Measurements from ENCODE around the gene GPR142. TPM values are rescaled to one million over a fixed set of nuclear protein-coding genes. Genes with fewer than 3 reads are reported as not detected.

GPR142 gene
- total RNA-seq, 1 experiment from 2014 or later, result 0.33 TPM

GRCh38 chr17:74324521-74324920, 42.8 kb upstream of the GPR142 start:
- DNase-seq, result no peak

More at GRCh38 chr17:74324521-74324920, 42.8 kb upstream of the GPR142 start:
- Mint-ChIP-seq H3K4me1 (peaks cover 17 to 30% of the 10 kb centered on the region in 2 experiments), H3K27me3 (ENCODE audit: low read depth) (peaks cover 91% of the 10 kb centered on the region), H3K27ac (no peak overlapping the region), H3K4me3 (no peak overlapping the region; a peak in 1 of 5 replicates), H3K36me3 (ENCODE audit: insufficient read depth in 1 of 3, low read depth in 3 of 3) (no peaks in the 10 kb centered on the region; a peak in 1 of 7 replicates), H3K9me3 (no peaks in the 10 kb centered on the region)
- no peak overlapping the region for H3K18ac ChIP-seq (ENCODE audit: insufficient read length, low read depth, low read length)
- H2AFZ ChIP-seq (ENCODE audit: low read length), result no peak overlapping the region
- no peak overlapping the region for H2AK5ac ChIP-seq (ENCODE audit: insufficient read length, low read length)
- no CpG with 5 or more reads among the region's 6 CpGs for WGBS (ENCODE audit: extremely low coverage, insufficient read length, low lambda C conversion rate)
- no peak overlapping the region for H2BK120ac ChIP-seq (ENCODE audit: low read depth, low read length, poor library complexity, severe bottlenecking)
- H3K79me2 ChIP-seq (ENCODE audit: insufficient read depth, low read length), result no peaks in the 10 kb centered on the region
- no peaks in the 10 kb centered on the region for H4K20me1 ChIP-seq (ENCODE audit: control insufficient read depth, insufficient read depth, insufficient read length)
- no peaks in the 10 kb centered on the region for H3K79me1 ChIP-seq (ENCODE audit: insufficient read depth, low read depth, low read length, poor library complexity, severe bottlenecking)
- no peak overlapping the region for H2BK20ac ChIP-seq (ENCODE audit: low read depth, low read length, poor library complexity, severe bottlenecking)
- TF ChIP-seq, protein P1, sequence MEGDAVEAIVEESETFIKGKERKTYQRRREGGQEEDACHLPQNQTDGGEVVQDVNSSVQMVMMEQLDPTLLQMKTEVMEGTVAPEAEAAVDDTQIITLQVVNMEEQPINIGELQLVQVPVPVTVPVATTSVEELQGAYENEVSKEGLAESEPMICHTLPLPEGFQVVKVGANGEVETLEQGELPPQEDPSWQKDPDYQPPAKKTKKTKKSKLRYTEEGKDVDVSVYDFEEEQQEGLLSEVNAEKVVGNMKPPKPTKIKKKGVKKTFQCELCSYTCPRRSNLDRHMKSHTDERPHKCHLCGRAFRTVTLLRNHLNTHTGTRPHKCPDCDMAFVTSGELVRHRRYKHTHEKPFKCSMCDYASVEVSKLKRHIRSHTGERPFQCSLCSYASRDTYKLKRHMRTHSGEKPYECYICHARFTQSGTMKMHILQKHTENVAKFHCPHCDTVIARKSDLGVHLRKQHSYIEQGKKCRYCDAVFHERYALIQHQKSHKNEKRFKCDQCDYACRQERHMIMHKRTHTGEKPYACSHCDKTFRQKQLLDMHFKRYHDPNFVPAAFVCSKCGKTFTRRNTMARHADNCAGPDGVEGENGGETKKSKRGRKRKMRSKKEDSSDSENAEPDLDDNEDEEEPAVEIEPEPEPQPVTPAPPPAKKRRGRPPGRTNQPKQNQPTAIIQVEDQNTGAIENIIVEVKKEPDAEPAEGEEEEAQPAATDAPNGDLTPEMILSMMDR (conservative IDR thresholded peaks at IDR 0.05), result no peak
- no peak overlapping the region for H3K56ac ChIP-seq (ENCODE audit: insufficient read length, low read depth, low read length)
- H3K4me1 ChIP-seq (ENCODE audit: insufficient read depth, low read length), result no peaks in the 10 kb centered on the region
- H3K9me3 ChIP-seq (ENCODE audit: control insufficient read depth, low read depth, low read length), result no peaks in the 10 kb centered on the region
- H2BK12ac ChIP-seq (ENCODE audit: insufficient read length, low read depth, low read length), result no peak overlapping the region
- no peak overlapping the region for H2BK5ac ChIP-seq (ENCODE audit: insufficient read length, low read length)
- no peak overlapping the region for H3K4me2 ChIP-seq (ENCODE audit: insufficient read depth, insufficient read length, low read length)
- no peak overlapping the region for H4K91ac ChIP-seq (ENCODE audit: insufficient read length, low read depth, low read length)
- H2BK15ac ChIP-seq (ENCODE audit: low read depth, low read length), result no peak overlapping the region
- H3T11ph ChIP-seq (ENCODE audit: low read length), result no peak overlapping the region
- no peak overlapping the region for H3K27ac ChIP-seq (ENCODE audit: insufficient read length, low read depth, low read length)
- H3K27me3 ChIP-seq (ENCODE audit: insufficient read depth, low read length), result no peaks in the 10 kb centered on the region; the same call in 1 of the 2 replicates
- H3K4ac ChIP-seq (ENCODE audit: low read depth, low read length), result no peak overlapping the region
- H4K5ac ChIP-seq (ENCODE audit: insufficient read length, low read depth, low read length), result no peak overlapping the region
- H3K14ac ChIP-seq (ENCODE audit: insufficient read depth, low read length), result no peak overlapping the region
- no peak overlapping the region for H3K9ac ChIP-seq (ENCODE audit: extremely low read depth, insufficient read length, low read length)
- no peak overlapping the region for H3K23ac ChIP-seq (ENCODE audit: insufficient read length, low read depth, low read length)
- no peak overlapping the region for H4K8ac ChIP-seq (replicated peaks; ENCODE audit: insufficient read length, low read depth, low read length)
- H3K23me2 ChIP-seq (ENCODE audit: insufficient read length, low read depth, low read length, poor library complexity, severe bottlenecking), result peaks cover 6% of the 10 kb centered on the region
